HL-60/S4 treated with retinoic acid at 250 ng/mL for 4 days and 3 days (cell line): ENCODE results near the gene CDH24.

Experiments used
- in situ Hi-C: fragments of 300-500 bp; cut with MboI; formaldehyde crosslinking; loops from 2 replicates; pipeline ENCODE4 v1.7.0; 2022; ENCODE audit warnings: low sequenced_read_pairs

Gene CDH24

GRCh38 chr14:23056956-23057756, at the start of gene CDH24:
CDH24 (minus strand) TSS chr14:23057520; CDS start chr14:23055733, 1,787 bp downstream.
- in situ Hi-C loops: no loop called here

- in situ Hi-C loops: no loop called here
Measured at GRCh38 chr14:23106747-23107045, 49.4 kb upstream of the CDH24 start.

- in situ Hi-C loops: no loop called here
Measured at GRCh38 chr14:23105348-23105824, 48.1 kb upstream of the CDH24 start.

GRCh38 chr14:23104591-23105347, 47.4 kb upstream of the CDH24 start, which contains the start of gene CIROP:
CIROP (minus strand) TSS chr14:23104989; CDS start chr14:23104920, 69 bp downstream.
- in situ Hi-C loops: no loop called here

- in situ Hi-C loops: no loop called here
Measured at GRCh38 chr14:23104070-23104590, 46.8 kb upstream of the CDH24 start.

GRCh38 chr14:23103581-23103980, 46.3 kb upstream of the CDH24 start:
- in situ Hi-C loops: no loop called here

- in situ Hi-C loops: no loop called here
Measured at GRCh38 chr14:23102801-23103200, 45.5 kb upstream of the CDH24 start.

- in situ Hi-C loops: no loop called here
Measured at GRCh38 chr14:23101986-23102625, 44.8 kb upstream of the CDH24 start.

GRCh38 chr14:23101213-23101970, 44.1 kb upstream of the CDH24 start:
- in situ Hi-C loops: no loop called here

GRCh38 chr14:23099212-23099861, 42.0 kb upstream of the CDH24 start:
- in situ Hi-C loops: no loop called here

GRCh38 chr14:23097786-23098185, 40.5 kb upstream of the CDH24 start:
- in situ Hi-C loops: no loop called here

- in situ Hi-C loops: no loop called here
Measured at GRCh38 chr14:23095196-23096108, 38.1 kb upstream of the CDH24 start, which contains the start of gene C14orf119. C14orf119 (plus strand) TSS chr14:23095505; CDS start chr14:23097659, 2,154 bp downstream.

- in situ Hi-C loops: no loop called here
Measured at GRCh38 chr14:23094666-23095195, 37.4 kb upstream of the CDH24 start, which contains the start of gene ACIN1. ACIN1 (minus strand) TSS chr14:23095136; CDS start chr14:23095112, 24 bp downstream.

GRCh38 chr14:23093991-23094665, 36.8 kb upstream of the CDH24 start:
- in situ Hi-C loops: no loop called here

GRCh38 chr14:23093526-23093925, 36.2 kb upstream of the CDH24 start:
- in situ Hi-C loops: no loop called here

- in situ Hi-C loops: no loop called here
Measured at GRCh38 chr14:23093104-23093503, 35.8 kb upstream of the CDH24 start.

- in situ Hi-C loops: no loop called here
Measured at GRCh38 chr14:23091294-23092225, 34.2 kb upstream of the CDH24 start.
